IgD-negative memory B cell (primary cell): Measurements from ENCODE around the gene KRT33B. TPM values are rescaled to one million over a fixed set of nuclear protein-coding genes. Genes with fewer than 3 reads are reported as not detected.

Experiments
- H3K27ac Mint-ChIP-seq, 3 donors: one replicate each; pipeline ENCODE4 v1.8.0; 2020 to 2022; ENCODE audit warnings: mild to moderate bottlenecking in 3 of 3, mixed read lengths in 3 of 3, moderate library complexity in 1 of 3
- H3K27me3 Mint-ChIP-seq: one replicate; pipeline ENCODE4 v1.8.0; 2021; ENCODE audit warnings: mixed read lengths
- H3K36me3 Mint-ChIP-seq: one replicate; pipeline ENCODE4 v1.8.0; 2020; ENCODE audit warnings: mild to moderate bottlenecking, mixed read lengths
- H3K4me1 Mint-ChIP-seq, 3 donors: one replicate each; pipeline ENCODE4 v1.8.0; 2020 to 2022; ENCODE audit warnings: mixed read lengths in 3 of 3, mild to moderate bottlenecking in 1 of 3
- H3K4me3 Mint-ChIP-seq, 4 donors: one replicate each; pipeline ENCODE4 v1.8.0; 2020 to 2022; ENCODE audit warnings: mild to moderate bottlenecking in 4 of 4, mixed read lengths in 4 of 4, moderate library complexity in 3 of 4
- H3K9me3 Mint-ChIP-seq, 3 donors: one replicate each; pipeline ENCODE4 v1.8.0; 2020 to 2021; ENCODE audit warnings: mixed read lengths in 3 of 3, mild to moderate bottlenecking in 1 of 3
- polyA plus RNA-seq: library from polyadenylated mRNA; unstranded; fragments of 300-500 nt; fragmentation: Illumina TruSeq; gene quantifications from one replicate; pipeline ENCODE4 v1.2.3, GENCODE V29; 2021

KRT33B gene
- polyA plus RNA-seq, 1 donor from 2014 or later: not detected

DNA sequence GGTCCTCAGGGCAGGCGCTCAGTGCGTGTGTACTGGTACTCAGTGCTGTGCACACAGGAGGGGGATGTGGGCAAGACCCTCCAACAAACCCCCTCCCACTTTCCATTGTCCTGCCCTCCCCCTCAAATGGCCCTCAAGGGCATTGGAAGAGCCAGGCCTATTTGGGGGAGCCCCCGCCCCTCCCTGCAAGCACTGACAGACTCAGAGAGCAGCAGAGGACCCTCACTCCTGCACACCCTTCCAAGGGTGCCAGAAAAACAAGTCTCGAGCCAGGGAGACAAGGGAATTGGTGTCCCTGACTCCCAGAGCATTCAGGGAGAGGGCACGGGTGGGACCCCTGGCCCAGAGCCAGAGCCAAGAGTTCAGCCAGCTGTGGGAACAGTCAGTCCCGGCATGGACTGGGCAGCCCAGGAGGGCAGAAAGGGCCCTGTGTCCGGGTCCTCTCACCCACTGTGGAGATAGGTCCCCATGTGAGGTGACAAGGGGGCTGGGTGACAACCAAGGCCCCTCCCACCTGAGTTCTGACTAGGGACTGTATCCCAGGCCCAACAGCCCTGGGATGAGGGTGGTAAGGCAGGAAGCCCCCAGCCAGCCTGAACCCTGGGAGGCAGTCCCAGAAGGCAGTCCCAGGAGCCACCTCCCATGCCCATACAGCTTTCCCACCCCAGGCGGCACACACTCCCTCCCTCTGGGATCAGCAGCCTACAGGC is 42.0 kb downstream of the KRT33B start:
- Mint-ChIP-seq H3K4me1 (peaks cover 2% of the 10 kb centered on the region in 3 donors), H3K27me3 (peaks cover 2% of the 10 kb centered on the region), H3K4me3 (no peak overlapping the region)

DNA sequence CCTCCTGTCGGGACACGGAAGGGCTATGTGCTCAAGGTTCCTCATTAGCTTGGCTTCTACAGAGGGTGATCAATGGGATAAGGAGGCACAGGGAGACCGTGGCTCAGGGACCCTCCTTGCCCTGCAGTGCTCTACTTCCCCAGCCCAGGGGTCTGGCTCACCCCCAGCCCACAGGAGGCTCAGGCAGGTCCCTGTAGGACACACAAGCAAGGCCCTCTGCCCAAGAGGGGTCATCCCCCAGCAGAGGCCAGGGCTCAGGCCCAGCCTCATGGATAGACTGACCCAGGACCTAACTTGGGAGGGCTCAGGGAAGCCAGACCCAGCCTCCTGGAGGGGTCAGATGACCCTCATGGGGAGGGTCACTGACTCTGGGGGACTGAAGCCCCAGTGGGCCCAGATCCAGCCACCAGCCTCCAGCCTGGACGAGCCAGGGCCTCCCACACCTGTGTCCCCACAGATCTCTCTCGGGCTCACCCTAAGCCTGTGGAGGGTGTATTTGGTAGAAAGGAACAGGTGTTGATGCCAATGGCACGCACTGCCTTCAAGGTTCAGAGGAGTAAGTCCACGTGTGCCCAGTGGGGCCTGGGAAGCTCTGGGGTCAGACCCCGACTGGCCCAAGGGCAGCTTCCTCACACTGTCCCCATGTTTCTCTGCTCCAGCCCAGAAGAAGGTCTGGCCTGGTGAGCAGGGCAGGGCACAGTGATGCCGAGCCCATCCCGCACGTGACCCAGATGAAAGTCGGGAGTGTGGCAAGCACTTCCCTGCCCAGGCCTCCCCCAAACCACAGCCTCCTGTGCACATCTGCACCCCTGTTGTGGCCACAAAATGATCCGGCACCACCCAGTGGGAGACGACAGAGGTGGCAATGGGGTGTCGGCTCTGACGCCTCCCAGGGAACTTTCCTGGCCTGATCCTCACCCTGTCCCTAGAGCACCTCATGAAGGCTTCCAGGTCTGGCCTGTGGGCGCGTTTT is 43.2 kb downstream of the KRT33B start:
- Mint-ChIP-seq H3K4me1 (peaks cover 0 to 7% (median 5%) of the 10 kb centered on the region in 3 donors), H3K9me3 (no peaks in the 10 kb centered on the region), H3K27me3 (peaks cover 2% of the 10 kb centered on the region), H3K27ac (no peak overlapping the region), H3K4me3 (peak overlapping the region in 1 of 4 donors; percentile 4), H3K36me3 (no peaks in the 10 kb centered on the region)

More for the DNA sequence above, 42.0 kb downstream of the KRT33B start:
- H3K27ac Mint-ChIP-seq: no peak overlapping the region
- H3K36me3 Mint-ChIP-seq: no peaks in the 10 kb centered on the region
- no peaks in the 10 kb centered on the region for H3K9me3 Mint-ChIP-seq

DNA sequence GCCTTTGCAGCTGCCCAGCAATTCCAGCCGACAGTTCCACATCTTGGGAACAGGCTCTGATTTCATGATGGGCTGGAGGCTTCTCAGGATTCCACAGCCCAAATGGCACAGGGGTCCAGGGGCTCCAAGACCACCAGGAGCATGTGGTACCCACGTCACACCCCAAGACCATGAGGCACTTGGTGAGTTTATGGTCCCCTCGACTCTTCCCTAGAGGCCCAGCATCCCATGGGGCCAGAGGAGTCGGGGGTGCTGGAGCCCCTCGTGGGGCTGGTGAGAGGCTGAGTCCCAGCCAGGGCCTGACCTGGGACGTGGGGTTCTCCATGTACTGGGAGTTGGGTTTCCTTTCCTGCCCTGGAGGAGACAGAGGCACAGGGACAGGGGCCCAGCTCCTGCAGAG is 44.0 kb downstream of the KRT33B start:
- Mint-ChIP-seq H3K27me3 (peaks cover 2% of the 10 kb centered on the region), H3K4me1 (peaks cover 0 to 7% (median 5%) of the 10 kb centered on the region in 3 donors), H3K4me3 (no peak overlapping the region), H3K36me3 (no peaks in the 10 kb centered on the region), H3K9me3 (peaks cover 0 to 2% (median under 1%) of the 10 kb centered on the region in 3 donors), H3K27ac (no peak overlapping the region)

DNA sequence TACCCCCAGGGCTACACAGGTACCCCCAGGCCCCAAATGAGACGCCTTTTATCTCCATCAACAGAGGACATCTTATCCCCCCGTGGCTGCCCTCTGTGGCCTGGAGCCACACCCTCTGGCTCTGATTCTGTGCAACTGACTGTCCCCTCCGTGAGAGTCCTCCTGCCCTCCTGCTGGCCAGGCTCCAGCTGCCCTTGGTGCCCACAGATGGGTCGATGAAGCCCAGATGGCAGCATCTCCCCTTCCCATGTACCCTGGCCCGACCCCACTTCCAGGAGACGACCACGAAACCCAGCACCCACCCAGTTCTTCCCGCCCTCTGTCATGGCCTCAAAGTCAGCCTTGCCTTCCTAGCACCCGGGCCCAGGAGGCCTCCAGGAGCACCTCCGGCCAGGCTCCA is 44.5 kb downstream of the KRT33B start:
- peaks cover under 1 to 7% (median 6%) of the 10 kb centered on the region in 3 donors for H3K4me1 Mint-ChIP-seq
- no peak overlapping the region for H3K27ac Mint-ChIP-seq
- H3K36me3 Mint-ChIP-seq: no peaks in the 10 kb centered on the region

DNA sequence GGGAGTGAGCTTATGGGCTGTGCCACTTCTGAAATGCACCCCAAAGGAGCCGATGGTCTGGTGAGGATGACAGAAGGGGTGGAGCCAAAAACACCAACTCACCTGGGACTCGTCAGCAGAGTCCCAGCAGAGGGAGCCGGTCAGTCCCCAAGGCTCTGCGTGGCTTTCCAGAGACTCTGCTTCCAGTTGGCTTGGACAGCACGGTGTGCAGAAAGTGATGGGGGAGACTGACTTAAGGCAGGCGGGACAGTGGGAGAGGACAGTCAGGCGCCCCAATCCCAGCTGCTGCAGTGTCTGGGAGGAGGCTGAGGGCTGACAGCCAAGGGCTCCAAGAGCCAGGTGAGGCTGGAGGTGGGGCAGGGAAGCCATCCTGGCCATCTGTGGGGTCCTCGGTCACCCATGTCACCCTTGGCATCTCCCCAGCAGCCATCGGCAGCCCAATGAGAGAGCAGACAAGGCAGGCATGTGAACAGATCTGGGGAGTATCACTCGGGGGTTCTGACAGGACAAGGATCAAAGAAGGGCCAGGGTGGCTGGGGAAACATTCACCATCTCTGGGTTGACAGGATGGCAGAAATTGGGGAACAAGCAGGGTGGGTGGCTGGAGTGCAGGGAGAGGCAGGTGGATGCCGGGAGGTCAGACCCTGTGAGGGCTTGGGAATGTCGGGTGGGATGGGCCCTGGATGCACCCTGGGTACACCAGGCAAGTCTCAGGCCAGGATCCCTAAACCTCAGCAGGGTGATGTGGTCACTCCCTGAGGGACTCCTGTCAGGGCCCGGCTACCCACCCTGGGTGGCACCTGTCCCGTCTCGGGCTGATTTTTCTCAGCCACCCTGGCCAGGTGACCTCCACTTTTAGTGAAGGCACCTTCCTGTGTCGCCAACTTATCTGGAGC is 45.2 kb downstream of the KRT33B start:
- Mint-ChIP-seq H3K36me3 (no peaks in the 10 kb centered on the region), H3K4me1 (peaks cover 2 to 9% (median 7%) of the 10 kb centered on the region in 3 donors), H3K27me3 (no peaks in the 10 kb centered on the region), H3K27ac (peak overlapping the region in 1 of 3 donors; percentile 69), H3K4me3 (no peak overlapping the region), H3K9me3 (peaks cover 3 to 14% (median 7%) of the 10 kb centered on the region in 3 donors)

More for the DNA sequence above, 44.5 kb downstream of the KRT33B start:
- peaks cover 0 to 7% (median 3%) of the 10 kb centered on the region in 3 donors for H3K9me3 Mint-ChIP-seq
- H3K27me3 Mint-ChIP-seq: peaks cover 2% of the 10 kb centered on the region
- H3K4me3 Mint-ChIP-seq: no peak overlapping the region

DNA sequence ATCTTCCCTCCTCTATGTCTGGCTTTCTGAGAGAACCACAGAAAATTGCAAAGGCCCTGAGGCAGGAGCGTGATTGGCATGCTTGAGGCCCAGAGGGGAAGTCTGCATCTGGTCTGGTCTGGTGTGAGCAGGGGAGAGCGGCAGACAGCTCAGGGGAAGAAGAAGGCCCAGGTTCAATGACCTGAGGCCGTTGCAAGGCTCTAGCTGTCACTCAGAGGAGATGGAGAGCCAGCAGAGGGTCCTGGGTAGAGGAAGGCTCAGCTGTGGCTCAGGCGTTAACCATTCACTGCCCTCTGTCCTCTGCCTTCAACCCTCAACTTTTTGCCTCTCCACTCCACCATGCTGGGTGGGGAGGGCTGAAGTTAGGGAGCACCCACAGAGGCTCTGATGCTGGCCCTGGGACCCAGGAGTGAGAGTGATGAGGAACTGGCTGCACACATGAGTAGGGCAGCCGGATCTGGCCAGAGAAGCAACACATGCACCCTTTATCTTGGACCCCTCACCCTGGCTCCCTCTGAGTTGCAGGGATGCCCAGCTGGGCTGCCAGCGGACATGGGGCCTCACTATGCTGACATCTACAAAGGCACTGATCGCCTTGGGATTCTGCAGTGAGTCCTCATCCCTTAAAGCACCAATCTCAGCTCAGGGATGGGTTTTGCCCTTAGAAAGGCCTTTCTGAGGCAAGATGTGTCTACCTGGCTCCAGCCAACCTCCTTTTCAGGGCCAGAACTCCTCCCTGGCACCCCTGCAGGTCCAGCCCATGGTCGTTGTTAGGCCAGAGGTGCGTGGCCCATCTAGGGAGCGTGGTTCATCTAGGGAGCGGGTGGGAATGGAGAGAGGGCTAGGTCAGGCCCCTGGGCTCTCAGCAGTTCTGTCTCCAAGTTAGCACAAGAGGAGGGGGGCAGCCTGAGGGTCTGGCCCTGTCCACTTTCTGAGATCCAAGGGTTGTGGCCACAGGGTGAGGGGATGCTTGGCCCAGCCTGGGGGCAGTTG is 46.4 kb downstream of the KRT33B start:
- H3K9me3 Mint-ChIP-seq: peaks cover 3 to 18% (median 7%) of the 10 kb centered on the region in 3 donors
- no peaks in the 10 kb centered on the region for H3K36me3 Mint-ChIP-seq
- H3K27me3 Mint-ChIP-seq: no peaks in the 10 kb centered on the region
- H3K4me1 Mint-ChIP-seq: peaks cover 2 to 9% (median 7%) of the 10 kb centered on the region in 3 donors
- no peak overlapping the region for H3K4me3 Mint-ChIP-seq
- peak overlapping the region in 1 of 3 donors; percentile 74 for H3K27ac Mint-ChIP-seq

DNA sequence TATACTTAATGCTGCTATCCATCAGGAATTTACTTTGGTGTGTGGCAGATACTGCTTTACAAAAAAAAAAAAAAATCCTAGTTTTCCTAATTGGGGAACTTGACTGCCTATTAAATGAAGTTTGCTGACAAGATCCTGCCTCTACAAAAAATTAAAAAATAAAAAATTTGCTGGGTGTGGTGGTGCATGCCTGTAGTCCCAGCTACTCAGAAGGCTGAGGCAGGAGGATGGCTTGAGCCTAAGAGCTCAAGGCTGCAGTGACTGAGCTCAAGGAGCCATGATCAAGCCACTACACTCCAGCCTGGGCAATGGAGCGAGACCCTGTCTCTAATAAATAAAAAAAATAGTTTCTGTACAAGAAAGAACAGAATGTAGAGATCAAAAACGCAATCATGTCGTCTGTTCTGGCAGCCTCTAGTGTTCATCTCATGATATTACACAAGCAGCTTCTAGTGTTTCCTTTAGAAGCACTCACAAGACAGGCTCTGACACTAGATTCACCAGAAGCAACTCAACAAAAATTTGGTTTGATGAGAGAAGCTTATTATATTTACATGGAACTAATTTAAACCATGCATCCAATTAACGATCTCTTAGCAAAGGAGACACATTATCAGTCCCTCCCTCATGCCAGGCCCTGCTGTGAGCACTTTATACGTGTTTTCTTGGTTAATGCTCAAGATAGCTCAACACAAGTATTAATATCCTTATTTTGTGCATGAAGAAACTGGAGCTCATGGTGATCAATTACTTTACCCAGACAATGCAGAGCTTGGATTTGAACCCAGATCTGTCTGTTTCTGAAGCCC is 47.3 kb downstream of the KRT33B start:
- Mint-ChIP-seq H3K27me3 (no peaks in the 10 kb centered on the region), H3K4me1 (peaks cover 2 to 9% (median 7%) of the 10 kb centered on the region in 3 donors), H3K9me3 (peaks cover 3 to 18% (median 7%) of the 10 kb centered on the region in 3 donors), H3K27ac (peak overlapping the region in 1 of 3 donors; percentile 74), H3K36me3 (no peaks in the 10 kb centered on the region), H3K4me3 (no peak overlapping the region)

DNA sequence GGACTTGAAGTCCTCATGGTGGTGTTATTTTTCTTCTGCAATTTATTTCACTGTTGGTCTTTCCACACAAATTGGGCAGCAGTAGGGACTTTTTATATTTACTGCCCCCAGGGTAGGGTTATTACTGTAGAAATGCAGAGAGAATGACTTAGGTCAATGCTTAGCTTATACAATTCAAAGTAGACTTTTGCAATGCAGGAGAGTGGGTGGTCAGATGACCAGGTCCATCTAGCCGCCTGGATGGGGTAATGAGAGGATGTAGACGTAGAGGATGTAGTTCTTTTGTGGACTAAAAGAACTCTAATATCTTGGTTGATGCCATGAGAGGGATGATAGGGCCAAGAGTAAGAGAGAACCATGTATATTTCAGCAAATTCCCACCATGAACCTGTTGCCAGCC is 51.4 kb downstream of the KRT33B start:
- no peak overlapping the region for H3K27ac Mint-ChIP-seq
- peaks cover 3 to 18% (median 7%) of the 10 kb centered on the region in 3 donors for H3K9me3 Mint-ChIP-seq
- peaks cover 2 to 7% (median 7%) of the 10 kb centered on the region in 3 donors for H3K4me1 Mint-ChIP-seq
- H3K36me3 Mint-ChIP-seq: no peaks in the 10 kb centered on the region
- H3K27me3 Mint-ChIP-seq: peaks cover 11% of the 10 kb centered on the region
- H3K4me3 Mint-ChIP-seq: no peak overlapping the region

DNA sequence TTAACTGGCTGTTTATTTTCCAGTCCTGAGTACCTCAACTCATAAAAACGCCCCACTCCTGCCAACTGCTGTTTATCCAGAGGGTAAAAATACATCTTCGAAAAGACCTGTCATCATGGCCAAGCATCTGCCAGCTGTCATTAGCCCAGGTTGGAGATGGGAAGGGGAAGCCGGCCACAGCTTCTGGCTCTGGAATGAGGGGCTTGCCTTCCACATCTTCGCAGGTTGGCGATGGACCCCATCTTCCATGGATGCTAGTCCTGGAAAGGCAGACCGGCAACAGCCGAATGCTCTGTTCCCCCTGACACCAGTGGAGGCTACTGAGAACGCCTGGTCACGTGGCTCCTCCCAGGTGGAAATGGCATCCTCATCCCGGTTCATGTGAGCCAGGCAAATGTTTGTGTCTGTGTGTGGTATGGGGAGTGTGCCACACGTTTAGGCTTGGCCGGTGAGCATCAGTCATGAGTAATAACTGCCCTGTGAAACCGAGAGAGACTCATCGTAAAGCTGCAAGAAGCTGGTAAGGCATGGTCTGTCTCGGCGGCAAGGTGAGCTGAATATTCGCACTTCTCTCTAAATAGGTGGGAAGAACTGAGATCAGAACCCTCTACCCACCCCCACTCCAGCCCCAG is 53.7 kb downstream of the KRT33B start:
- Mint-ChIP-seq H3K4me1 (peaks cover 0 to 6% (median 2%) of the 10 kb centered on the region in 3 donors), H3K4me3 (no peak overlapping the region), H3K27ac (no peak overlapping the region), H3K9me3 (peaks cover 3 to 18% (median 7%) of the 10 kb centered on the region in 3 donors), H3K27me3 (peaks cover 15% of the 10 kb centered on the region), H3K36me3 (no peaks in the 10 kb centered on the region)

DNA sequence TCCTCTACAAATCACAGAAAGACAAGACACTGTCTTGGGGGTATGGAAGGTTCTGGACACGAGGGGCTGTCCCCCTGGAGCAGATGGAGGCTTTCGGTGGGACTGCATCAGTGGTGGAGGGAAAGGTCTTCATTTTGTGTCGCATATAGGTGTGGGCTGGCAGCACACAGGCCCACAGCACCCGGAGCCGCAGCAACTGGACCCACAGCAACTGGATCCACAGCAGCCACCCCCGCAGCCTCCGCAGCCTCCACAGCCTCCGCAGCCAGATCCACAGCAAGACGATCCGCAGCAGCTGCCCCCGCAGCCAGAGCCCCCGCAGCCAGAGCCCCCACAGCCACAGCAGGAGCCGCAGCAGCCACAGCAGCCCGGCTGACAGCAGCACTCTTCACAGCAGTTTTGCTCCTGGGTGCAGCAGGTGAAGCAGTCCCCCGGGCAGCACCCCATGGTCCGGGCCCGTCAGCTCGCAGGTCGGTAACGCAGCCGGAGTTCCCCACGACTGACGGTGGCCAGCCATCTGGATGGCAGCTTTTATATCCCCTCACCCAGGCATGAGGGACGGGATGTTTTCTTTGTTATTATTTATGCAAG is 54.3 kb downstream of the KRT33B start, which contains the start of gene KRTAP17-1:
Gene KRTAP17-1 (minus strand): TSS at position 507 of the 591 bp plus-strand sequence. CDS start 60 bp downstream, at position 447.
- H3K9me3 Mint-ChIP-seq: peaks cover 3 to 12% (median 4%) of the 10 kb centered on the region in 3 donors
- H3K4me3 Mint-ChIP-seq: no peak within 1 kb of the TSS
- no peaks in the 10 kb centered on the region for H3K36me3 Mint-ChIP-seq
- peaks cover 15% of the 10 kb centered on the region for H3K27me3 Mint-ChIP-seq
- peaks cover 0 to 6% (median 2%) of the 10 kb centered on the region in 3 donors for H3K4me1 Mint-ChIP-seq
- H3K27ac Mint-ChIP-seq: peak within 1 kb of the TSS in 1 of 3 donors; percentile 5
